PC-3 (cell line): Measurements from ENCODE around the gene STAT3.
"Not testable (repeated sequence)": the region's sequence is repeated elsewhere in the genome, so short reads cannot be mapped to it uniquely, and the experiment has no call there.

Experiments used
- EZH2 ChIP-seq: fragments of 300-600 bp; sonication (generic); IDR thresholded peaks from one replicate; pipeline ENCODE4 v1.6.1; 2017; ENCODE audit warnings: antibody characterized with exemption, mild to moderate bottlenecking, low read length; ENCODE audit not compliant: unreplicated experiment
- EZH2phosphoT487 ChIP-seq: fragments of 300-600 bp; sonication (generic); IDR thresholded peaks from 2 replicates; pipeline ENCODE4 v1.6.1; 2018; ENCODE audit warnings: mild to moderate bottlenecking, antibody characterized with exemption, low read length, borderline replicate concordance
- TF ChIP-seq, protein P1 (sequence below): fragments of 300-600 bp; sonication (generic); conservative IDR thresholded peaks from 2 replicates; pipeline ENCODE4 v1.5.1; 2017; ENCODE audit warnings: antibody characterized with exemption, low read depth, mild to moderate bottlenecking, low read length

DNA sequence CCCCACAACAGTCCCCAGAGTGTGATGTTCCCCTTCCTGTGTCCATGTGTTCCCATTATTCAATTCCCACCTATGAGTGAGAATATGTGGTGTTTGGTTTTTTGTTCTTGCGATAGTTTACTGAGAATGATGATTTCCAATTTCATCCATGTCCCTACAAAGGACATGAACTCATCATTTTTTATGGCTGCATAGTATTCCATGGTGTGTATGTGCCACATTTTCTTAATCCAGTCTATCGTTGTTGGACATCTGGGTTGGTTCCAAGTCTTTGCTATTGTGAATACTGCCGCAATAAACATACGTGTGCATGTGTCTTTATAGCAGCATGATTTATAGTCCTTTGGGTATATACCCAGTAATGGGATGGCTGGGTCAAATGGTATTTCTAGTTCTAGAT is 123.9 kb downstream of the STAT3 start:
- not testable (repeated sequence) for TF ChIP-seq EZH2, EZH2phosphoT487
- TF ChIP-seq, protein P1, sequence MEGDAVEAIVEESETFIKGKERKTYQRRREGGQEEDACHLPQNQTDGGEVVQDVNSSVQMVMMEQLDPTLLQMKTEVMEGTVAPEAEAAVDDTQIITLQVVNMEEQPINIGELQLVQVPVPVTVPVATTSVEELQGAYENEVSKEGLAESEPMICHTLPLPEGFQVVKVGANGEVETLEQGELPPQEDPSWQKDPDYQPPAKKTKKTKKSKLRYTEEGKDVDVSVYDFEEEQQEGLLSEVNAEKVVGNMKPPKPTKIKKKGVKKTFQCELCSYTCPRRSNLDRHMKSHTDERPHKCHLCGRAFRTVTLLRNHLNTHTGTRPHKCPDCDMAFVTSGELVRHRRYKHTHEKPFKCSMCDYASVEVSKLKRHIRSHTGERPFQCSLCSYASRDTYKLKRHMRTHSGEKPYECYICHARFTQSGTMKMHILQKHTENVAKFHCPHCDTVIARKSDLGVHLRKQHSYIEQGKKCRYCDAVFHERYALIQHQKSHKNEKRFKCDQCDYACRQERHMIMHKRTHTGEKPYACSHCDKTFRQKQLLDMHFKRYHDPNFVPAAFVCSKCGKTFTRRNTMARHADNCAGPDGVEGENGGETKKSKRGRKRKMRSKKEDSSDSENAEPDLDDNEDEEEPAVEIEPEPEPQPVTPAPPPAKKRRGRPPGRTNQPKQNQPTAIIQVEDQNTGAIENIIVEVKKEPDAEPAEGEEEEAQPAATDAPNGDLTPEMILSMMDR, result not testable (repeated sequence)
